ENCODE results near the gene GPR137B.

Gene GPR137B

DNA sequence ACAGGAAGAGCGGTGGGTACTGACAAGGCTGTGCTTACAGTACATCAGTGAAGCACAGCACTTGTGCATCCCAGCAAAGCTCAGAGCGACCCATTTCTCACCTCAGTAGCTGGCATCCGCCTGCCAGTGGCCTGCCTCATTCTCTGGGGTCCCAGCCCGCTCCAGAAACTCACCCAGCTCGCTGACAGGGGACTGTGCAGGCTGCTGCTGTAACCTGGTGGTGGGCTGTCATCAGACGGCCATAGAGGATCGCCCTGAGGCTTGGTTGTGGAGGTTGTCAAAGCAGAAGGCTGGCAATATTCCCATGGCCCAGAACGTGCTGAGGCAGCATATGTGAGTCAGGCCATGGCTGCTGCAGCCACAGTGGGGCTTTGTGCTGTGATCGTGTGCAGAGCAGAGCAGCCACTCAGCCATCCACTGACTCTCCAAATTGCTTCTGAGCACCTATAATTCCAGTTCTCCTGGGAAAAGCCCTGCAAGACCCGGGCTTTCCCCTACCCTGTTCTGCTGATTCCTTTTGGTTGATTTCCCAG lies 13.6 kb upstream of the GPR137B start:
- H3K9me3 ChIP-seq = no peaks in the 10 kb centered on the region
- H3K4me1 ChIP-seq (ENCODE audit: control insufficient read depth in 1 of 2, insufficient read depth in 1 of 2, low read depth in 1 of 2, low read length in 1 of 2) = no peaks in the 10 kb centered on the region
- no peaks in the 10 kb centered on the region for H3K36me3 ChIP-seq
- no peak overlapping the region for H3K27ac ChIP-seq
- no peak overlapping the region for H3K4me3 ChIP-seq (ENCODE audit: low read depth in 1 of 2, low read length in 1 of 2)
- TF ChIP-seq CTCF (IDR thresholded peaks at IDR 0.05) = no peak
- peaks cover 26% of the 10 kb centered on the region for H3K27me3 ChIP-seq

GRCh38 chr1:236129306-236129705 lies 13.0 kb upstream of the GPR137B start:
- Histone ChIP-seq H3K4me3 (ENCODE audit: low read depth in 1 of 2, low read length in 1 of 2) (no peak overlapping the region), H3K9me3 (no peaks in the 10 kb centered on the region), H3K27ac (no peak overlapping the region), H3K27me3 (peaks cover 32% of the 10 kb centered on the region), H3K36me3 (no peaks in the 10 kb centered on the region), H3K4me1 (ENCODE audit: control insufficient read depth in 1 of 2, insufficient read depth in 1 of 2, low read depth in 1 of 2, low read length in 1 of 2) (no peaks in the 10 kb centered on the region)
- no peak for TF ChIP-seq CTCF (IDR thresholded peaks at IDR 0.05)

DNA sequence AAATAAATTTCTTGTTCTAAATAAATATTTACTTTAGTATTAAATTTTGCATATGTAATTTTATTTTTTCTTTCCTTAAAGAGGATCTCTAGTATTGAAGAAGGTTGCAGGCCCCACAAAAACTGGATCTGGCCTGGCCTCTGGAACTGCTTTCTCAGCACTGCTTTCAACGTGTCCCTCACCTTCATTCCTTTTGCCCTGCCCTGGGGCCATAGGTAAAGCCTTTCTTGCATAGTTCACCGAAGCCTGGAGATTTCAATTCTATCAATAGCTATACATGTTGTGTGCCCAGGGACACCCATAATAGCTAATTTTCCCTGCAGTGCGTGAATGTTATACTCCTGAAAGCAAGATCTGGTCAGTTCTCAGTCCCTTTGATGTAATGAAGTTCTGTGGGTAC lies 12.0 kb upstream of the GPR137B start:
- peaks cover 42% of the 10 kb centered on the region for H3K27me3 ChIP-seq
- H3K4me3 ChIP-seq (ENCODE audit: low read depth in 1 of 2, low read length in 1 of 2) = no peak overlapping the region
- no peaks in the 10 kb centered on the region for H3K9me3 ChIP-seq
- TF ChIP-seq CTCF (IDR thresholded peaks at IDR 0.05) = no peak
- H3K4me1 ChIP-seq (ENCODE audit: control insufficient read depth in 1 of 2, insufficient read depth in 1 of 2, low read depth in 1 of 2, low read length in 1 of 2) = no peaks in the 10 kb centered on the region
- no peaks in the 10 kb centered on the region for H3K36me3 ChIP-seq
- no peak overlapping the region for H3K27ac ChIP-seq

GRCh38 chr1:236131916-236132315 lies 10.4 kb upstream of the GPR137B start:
- H3K9me3 ChIP-seq = no peaks in the 10 kb centered on the region
- H3K36me3 ChIP-seq = no peaks in the 10 kb centered on the region
- no peak overlapping the region for H3K27ac ChIP-seq
- no peak overlapping the region for H3K4me3 ChIP-seq (ENCODE audit: low read depth in 1 of 2, low read length in 1 of 2)
- peaks cover 51% of the 10 kb centered on the region for H3K27me3 ChIP-seq
- H3K4me1 ChIP-seq (ENCODE audit: control insufficient read depth in 1 of 2, insufficient read depth in 1 of 2, low read depth in 1 of 2, low read length in 1 of 2) = no peaks in the 10 kb centered on the region
- TF ChIP-seq CTCF (IDR thresholded peaks at IDR 0.05) = no peak

- Histone ChIP-seq H3K9me3 (no peaks in the 10 kb centered on the region), H3K27me3 (peaks cover 57% of the 10 kb centered on the region), H3K4me3 (ENCODE audit: low read depth in 1 of 2, low read length in 1 of 2) (no peak overlapping the region), H3K4me1 (ENCODE audit: control insufficient read depth in 1 of 2, insufficient read depth in 1 of 2, low read depth in 1 of 2, low read length in 1 of 2) (no peaks in the 10 kb centered on the region), H3K36me3 (no peaks in the 10 kb centered on the region), H3K27ac (no peak overlapping the region)
- TF ChIP-seq CTCF (IDR thresholded peaks at IDR 0.05) = no peak
These were observed 9.8 kb upstream of the GPR137B start for GRCh38 chr1:236132420-236133046.

All from neutrophil (primary cell).